MM.1S (cell line): ENCODE measurements around the gene CST8.

Experiments used
- CTCF ChIP-seq: fragments of 300-600 bp; sonication (generic); IDR thresholded peaks from 2 replicates; pipeline ENCODE4 v1.5.1; 2016; ENCODE audit warnings: antibody characterized with exemption, low read length, mixed read lengths
- EZH2 ChIP-seq: fragments of 300-600 bp; sonication (generic); optimal IDR thresholded peaks from 2 replicates; pipeline ENCODE3; 2017; ENCODE audit warnings: low read depth, mild to moderate bottlenecking, antibody characterized with exemption, low read length, mixed read lengths

- TF ChIP-seq CTCF (no peak), EZH2 (no peak)
Measured at GRCh38 chr20:23482138-23482537, 8.8 kb upstream of the CST8 start.
